Cardiac fibroblast (primary cell): ENCODE results near the gene LARGE1.

Experiments used
- DNase-seq, 2 donors: peaks; one replicate each; pipeline versions ENCODE4 v3.0.0 to v3.0.0-alpha.2; 2010; ENCODE audit warnings: low read depth in 2 of 2
- H3K4me3 ChIP-seq, 2 donors: replicated peaks in 1 of 2; 1 replicate in 1 of 2; 2 replicates in 1 of 2; pipeline ENCODE4 v1.5.1; 2011; ENCODE audit warnings: low read depth in 2 of 2, low read length in 2 of 2, mild to moderate bottlenecking in 2 of 2, moderate library complexity in 1 of 2
- TF ChIP-seq, protein P1 (sequence below): IDR thresholded peaks from one replicate; pipeline ENCODE4 v1.5.1; 2011; ENCODE audit warnings: low read depth, mild to moderate bottlenecking, low read length, inconsistent platforms

LARGE1 gene

DNA sequence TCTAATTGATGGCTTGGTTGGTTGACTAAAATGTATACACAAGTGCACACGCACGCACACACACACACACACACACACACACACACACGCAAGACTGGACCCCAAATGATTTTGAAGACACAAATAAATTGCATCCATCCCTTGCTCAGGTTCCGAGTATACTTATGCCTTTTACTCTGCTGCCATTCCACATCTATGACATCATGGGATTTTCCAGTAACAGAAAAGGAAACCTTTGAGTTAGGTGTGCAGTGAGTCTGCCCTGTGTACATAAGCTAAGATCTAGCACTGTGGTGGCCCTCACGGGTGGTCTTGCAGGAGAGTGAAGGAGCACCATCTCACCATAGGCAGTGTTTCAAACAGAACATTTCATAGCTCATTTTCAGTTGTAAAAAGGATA lies 20.5 kb upstream of the LARGE1 start:
- TF ChIP-seq, protein P1, sequence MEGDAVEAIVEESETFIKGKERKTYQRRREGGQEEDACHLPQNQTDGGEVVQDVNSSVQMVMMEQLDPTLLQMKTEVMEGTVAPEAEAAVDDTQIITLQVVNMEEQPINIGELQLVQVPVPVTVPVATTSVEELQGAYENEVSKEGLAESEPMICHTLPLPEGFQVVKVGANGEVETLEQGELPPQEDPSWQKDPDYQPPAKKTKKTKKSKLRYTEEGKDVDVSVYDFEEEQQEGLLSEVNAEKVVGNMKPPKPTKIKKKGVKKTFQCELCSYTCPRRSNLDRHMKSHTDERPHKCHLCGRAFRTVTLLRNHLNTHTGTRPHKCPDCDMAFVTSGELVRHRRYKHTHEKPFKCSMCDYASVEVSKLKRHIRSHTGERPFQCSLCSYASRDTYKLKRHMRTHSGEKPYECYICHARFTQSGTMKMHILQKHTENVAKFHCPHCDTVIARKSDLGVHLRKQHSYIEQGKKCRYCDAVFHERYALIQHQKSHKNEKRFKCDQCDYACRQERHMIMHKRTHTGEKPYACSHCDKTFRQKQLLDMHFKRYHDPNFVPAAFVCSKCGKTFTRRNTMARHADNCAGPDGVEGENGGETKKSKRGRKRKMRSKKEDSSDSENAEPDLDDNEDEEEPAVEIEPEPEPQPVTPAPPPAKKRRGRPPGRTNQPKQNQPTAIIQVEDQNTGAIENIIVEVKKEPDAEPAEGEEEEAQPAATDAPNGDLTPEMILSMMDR, result no peak
- no peak for DNase-seq
- H3K4me3 ChIP-seq, result no peak overlapping the region

DNA sequence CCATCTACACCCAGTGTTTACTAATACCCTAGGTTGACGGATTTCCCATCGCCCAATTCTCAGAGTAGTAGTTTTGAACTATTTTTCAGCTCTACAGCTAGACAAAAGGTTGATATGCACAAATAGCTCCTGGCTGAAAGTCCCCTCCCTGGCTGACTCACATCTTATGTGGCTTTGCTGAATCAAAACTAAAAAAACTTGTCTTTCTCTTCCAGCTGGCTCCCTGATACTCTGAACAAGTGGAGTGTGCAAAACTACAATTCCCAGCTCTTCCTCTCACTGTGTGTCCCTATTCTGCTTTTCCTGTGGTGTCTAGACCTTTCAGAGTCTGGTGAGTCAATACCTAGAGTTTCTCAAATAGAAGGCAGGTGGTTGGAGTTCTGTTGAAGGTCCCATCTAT lies 12.7 kb upstream of the LARGE1 start:
- no peak overlapping the region for H3K4me3 ChIP-seq
- TF ChIP-seq, protein P1, result no peak
- no peak for DNase-seq

DNA sequence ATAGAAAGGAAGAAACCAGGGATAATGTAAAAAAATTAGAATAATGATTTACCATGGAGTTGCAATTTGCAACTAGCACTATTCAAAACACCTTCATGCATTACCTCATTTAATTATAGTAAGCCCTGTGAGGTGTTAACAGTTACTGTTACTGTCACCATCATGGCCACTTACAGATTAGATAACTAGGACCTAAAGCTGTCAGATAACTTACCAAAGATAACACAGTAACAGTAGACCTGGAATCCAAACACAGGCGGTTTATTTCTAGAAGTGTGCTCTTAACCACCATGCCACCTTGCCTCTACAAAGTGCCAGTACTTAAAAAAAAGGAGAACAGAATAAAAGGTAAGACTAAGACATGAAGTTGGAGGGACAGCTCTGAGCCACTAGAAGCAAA lies 11.1 kb upstream of the LARGE1 start:
- no peak overlapping the region for H3K4me3 ChIP-seq
- DNase-seq, result no peak
- TF ChIP-seq, protein P1, result no peak

DNA sequence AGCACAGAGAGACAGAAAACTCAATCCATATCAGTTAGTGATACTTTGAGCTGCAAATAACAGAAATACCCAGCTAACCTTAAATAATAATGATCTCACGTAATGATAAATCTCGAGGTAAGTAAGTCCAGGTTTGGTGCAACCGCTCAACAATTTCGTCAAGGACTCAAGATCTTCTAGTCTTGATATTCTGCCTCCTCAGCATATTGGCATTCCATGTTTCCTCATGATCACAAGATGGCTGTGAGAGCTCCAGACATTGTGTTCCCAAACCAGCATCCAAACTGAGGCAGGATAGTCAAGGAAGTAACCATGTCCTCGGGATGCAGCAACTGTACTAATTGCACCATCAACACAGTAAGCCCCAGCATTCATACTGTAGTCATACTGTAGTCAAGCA lies 7.5 kb upstream of the LARGE1 start:
- DNase-seq, result no peak
- no peak overlapping the region for H3K4me3 ChIP-seq
- TF ChIP-seq, protein P1, result no peak

DNA sequence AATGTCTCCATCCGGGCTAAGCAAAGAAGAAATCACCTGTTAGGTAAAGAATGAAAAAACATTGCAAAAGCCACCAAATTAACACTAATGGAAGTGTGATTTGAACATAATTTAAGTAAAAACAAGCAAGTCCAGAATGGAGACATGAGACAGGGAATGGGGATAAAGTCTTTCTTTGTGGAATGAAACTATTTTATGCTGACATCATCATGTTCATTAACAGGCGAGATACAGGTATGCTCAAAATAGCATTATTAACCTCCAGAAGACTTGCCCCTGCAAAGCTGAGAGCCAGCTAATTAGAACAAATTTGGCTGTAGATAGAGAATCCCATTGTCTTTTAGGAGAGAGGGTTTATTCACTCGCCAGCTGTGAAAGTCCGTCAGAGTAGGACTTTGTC lies 4.9 kb upstream of the LARGE1 start:
- no peak overlapping the region for H3K4me3 ChIP-seq
- no peak for DNase-seq
- TF ChIP-seq, protein P1, result no peak

DNA sequence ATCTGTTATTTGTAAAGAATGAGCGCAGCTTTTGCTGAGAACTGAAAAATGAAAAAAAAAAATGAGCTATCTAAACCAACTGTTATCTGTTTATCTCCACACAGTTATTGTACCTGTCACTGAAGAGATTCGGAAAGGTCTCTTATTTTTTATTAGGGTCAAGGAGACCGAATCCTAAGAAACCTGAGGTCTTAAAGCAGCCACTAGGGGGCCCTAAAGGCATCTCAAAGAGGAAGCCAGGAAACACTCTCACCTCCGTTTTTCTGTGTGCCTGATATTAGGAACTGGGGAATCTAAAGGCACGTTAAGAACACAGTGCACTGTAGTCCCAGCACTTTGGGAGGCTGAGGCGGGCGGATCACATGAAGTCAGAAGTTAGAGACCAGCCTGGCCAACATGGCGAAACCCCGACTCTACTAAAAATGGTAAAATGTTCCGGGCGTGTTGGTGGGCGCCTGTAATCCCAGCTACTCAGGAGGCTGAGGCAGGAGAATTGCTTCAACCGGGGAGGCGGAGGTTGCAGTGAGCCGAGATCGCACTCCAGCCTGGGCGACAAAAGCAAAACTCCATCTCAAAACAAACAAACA lies 3.5 kb upstream of the LARGE1 start:
- peak; percentile 86 for DNase-seq
- no peak overlapping the region for H3K4me3 ChIP-seq
- TF ChIP-seq, protein P1, result peak; percentile 79

DNA sequence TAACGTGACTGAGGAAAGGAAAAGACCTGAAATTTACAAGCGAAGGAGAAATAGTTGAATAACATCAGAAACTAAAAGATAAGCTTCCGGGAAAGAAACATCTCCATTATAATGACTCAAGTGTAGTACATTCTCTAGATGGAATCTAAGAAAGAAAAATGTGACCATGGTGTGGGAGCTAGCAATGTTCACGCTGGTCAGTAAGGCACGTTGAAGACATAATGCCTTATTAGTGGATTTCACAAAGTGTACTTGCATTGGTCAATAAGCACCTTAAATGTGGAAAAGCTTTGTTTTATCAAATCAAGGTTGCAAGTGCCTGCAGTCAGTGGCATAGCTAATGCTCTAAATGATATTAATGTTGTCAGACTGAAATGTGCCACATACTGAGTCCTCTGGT lies 2.8 kb upstream of the LARGE1 start:
- DNase-seq, result peak in 1 of 2 donors; percentile 32
- H3K4me3 ChIP-seq, result peak overlapping the region; percentile 64 to 75
- TF ChIP-seq, protein P1, result no peak
